Measurements from ENCODE around the gene CREB3L2.

DNA sequence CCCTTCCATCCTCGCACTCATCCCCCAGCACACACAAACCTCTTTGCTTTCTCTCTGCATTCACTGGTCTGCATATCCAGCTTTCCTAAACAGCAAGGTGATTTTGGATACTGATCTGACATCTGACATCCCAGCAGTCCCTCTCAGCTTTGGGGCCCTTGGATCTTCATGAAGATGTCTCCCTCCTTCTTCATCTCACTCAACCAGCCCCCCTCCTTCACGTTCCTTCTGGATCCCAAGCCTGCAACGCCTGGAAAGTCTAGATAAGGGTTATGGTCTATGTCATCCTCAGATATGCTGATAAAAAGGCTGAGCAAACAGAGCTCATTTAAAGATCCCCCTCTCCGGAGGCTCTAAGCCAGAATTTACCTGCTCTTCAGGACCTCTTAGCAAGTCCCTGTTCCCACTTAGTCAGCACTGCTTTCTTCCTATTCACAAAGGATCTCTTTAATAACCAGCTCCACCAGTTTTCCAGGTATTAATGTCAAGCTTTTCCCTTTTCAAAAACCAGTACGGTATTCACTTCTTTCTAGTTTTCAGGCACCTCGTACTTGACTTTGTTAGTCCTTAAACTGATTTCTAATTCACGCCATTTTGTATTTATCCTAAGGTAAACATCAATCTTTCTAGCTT lies 38.9 kb downstream of the CREB3L2 start:
- TF ChIP-seq, protein P1, sequence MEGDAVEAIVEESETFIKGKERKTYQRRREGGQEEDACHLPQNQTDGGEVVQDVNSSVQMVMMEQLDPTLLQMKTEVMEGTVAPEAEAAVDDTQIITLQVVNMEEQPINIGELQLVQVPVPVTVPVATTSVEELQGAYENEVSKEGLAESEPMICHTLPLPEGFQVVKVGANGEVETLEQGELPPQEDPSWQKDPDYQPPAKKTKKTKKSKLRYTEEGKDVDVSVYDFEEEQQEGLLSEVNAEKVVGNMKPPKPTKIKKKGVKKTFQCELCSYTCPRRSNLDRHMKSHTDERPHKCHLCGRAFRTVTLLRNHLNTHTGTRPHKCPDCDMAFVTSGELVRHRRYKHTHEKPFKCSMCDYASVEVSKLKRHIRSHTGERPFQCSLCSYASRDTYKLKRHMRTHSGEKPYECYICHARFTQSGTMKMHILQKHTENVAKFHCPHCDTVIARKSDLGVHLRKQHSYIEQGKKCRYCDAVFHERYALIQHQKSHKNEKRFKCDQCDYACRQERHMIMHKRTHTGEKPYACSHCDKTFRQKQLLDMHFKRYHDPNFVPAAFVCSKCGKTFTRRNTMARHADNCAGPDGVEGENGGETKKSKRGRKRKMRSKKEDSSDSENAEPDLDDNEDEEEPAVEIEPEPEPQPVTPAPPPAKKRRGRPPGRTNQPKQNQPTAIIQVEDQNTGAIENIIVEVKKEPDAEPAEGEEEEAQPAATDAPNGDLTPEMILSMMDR (IDR thresholded peaks at IDR 0.05 in 2 of 3, conservative IDR thresholded peaks at IDR 0.05 in 1 of 3; ENCODE audit: control insufficient read depth in 2 of 3, extremely low read depth in 1 of 3, insufficient read depth in 1 of 3, low read depth in 3 of 3, low read length in 3 of 3), result no peak
- TF ChIP-seq NBN (IDR thresholded peaks at IDR 0.05) (no peak), ZNF384 (IDR thresholded peaks at IDR 0.05; ENCODE audit: borderline replicate concordance, low read depth, low read length) (no peak), KDM1A (IDR thresholded peaks at IDR 0.05; ENCODE audit: borderline replicate concordance) (no peak), POLR2AphosphoS5 (IDR thresholded peaks at IDR 0.05; ENCODE audit: low read length) (no peak), EZH2 (IDR thresholded peaks at IDR 0.05; ENCODE audit: borderline replicate concordance, control insufficient read depth, low read depth, low read length) (no peak), MYC (IDR thresholded peaks at IDR 0.05; ENCODE audit: insufficient read depth, insufficient read length, insufficient replicate concordance, low read length, severe bottlenecking) (no peak)
- TF ChIP-seq, protein P2, sequence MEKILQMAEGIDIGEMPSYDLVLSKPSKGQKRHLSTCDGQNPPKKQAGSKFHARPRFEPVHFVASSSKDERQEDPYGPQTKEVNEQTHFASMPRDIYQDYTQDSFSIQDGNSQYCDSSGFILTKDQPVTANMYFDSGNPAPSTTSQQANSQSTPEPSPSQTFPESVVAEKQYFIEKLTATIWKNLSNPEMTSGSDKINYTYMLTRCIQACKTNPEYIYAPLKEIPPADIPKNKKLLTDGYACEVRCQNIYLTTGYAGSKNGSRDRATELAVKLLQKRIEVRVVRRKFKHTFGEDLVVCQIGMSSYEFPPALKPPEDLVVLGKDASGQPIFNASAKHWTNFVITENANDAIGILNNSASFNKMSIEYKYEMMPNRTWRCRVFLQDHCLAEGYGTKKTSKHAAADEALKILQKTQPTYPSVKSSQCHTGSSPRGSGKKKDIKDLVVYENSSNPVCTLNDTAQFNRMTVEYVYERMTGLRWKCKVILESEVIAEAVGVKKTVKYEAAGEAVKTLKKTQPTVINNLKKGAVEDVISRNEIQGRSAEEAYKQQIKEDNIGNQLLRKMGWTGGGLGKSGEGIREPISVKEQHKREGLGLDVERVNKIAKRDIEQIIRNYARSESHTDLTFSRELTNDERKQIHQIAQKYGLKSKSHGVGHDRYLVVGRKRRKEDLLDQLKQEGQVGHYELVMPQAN (conservative IDR thresholded peaks at IDR 0.05), result no peak

All from GM12878 (cell line).